IMR-90 (cell line): Measurements from ENCODE around the gene CCDC12. TPM values are rescaled to one million over a fixed set of nuclear protein-coding genes. Genes with fewer than 3 reads are reported as not detected.

Source experiments
- ATAC-seq: fragments of 200-7000 bp; cut with Tn5 transposase; 2 replicates; pipeline ENCODE4 v1.9.1; 2020; ENCODE audit warnings: low read depth, mild to moderate bottlenecking, moderate library complexity
- BruUV-seq: library from RNA; stranded (reverse); fragments of 400-500 nt; replicated peaks from 2 replicates; lab custom pipeline; 2021; lab: Mats Ljungman, UMichigan
- CTCF ChIA-PET: fragments of 300-600 bp; formaldehyde crosslinking; extraction: SDS; loops from one replicate; lab custom pipeline; 2021; ENCODE audit warnings: antibody characterized with exemption; lab: Yijun Ruan, JAX
- POLR2A ChIA-PET: fragments of 300-600 bp; sonication (Branson Sonifier 250); formaldehyde crosslinking; loops from one replicate; lab custom pipeline; 2022; ENCODE audit warnings: antibody characterized with exemption; ENCODE audit not compliant: unreplicated experiment; lab: Charles Lee
- DNase-seq: peaks from one replicate; pipeline ENCODE4 v3.0.0; 2013
- H2AFZ ChIP-seq: replicated peaks from 2 replicates; pipeline ENCODE3; 2013; ENCODE audit warnings: low read length, mild to moderate bottlenecking; ENCODE audit not compliant: poor library complexity
- H2AK5ac ChIP-seq: 2 replicates; pipeline ENCODE4 v1.6.1; 2013; ENCODE audit warnings: low read depth, low read length, inconsistent platforms
- H2AK9ac ChIP-seq: replicated peaks from 2 replicates; pipeline ENCODE3; 2013; ENCODE audit warnings: mild to moderate bottlenecking, low read depth, low read length, moderate library complexity; ENCODE audit not compliant: poor library complexity
- H2BK120ac ChIP-seq: 2 replicates; pipeline ENCODE4 v1.6.1; 2013; ENCODE audit warnings: low read depth, low read length, inconsistent platforms
- H2BK15ac ChIP-seq: 3 replicates; pipeline ENCODE4 v1.6.1; 2013; ENCODE audit warnings: low read depth, low read length, inconsistent platforms
- H2BK20ac ChIP-seq: 2 replicates; pipeline ENCODE4 v1.6.1; 2013; ENCODE audit warnings: low read depth, mild to moderate bottlenecking, inconsistent platforms, low read length, moderate library complexity
- H2BK5ac ChIP-seq: 2 replicates; pipeline ENCODE4 v1.6.1; 2013; ENCODE audit warnings: mild to moderate bottlenecking, low read depth, low read length, inconsistent platforms; ENCODE audit not compliant: poor library complexity, severe bottlenecking
- H3K14ac ChIP-seq: replicated peaks from 2 replicates; pipeline ENCODE4 v1.6.1; 2013; ENCODE audit warnings: low read depth, low read length, inconsistent platforms
- H3K18ac ChIP-seq: 2 replicates; pipeline ENCODE4 v1.6.1; 2013; ENCODE audit warnings: low read depth, low read length, control low read depth
- H3K23ac ChIP-seq: 2 replicates; pipeline ENCODE4 v1.6.1; 2013; ENCODE audit warnings: low read depth, low read length, inconsistent platforms
- H3K27ac ChIP-seq: 2 replicates; pipeline ENCODE4 v1.5.1; 2013; ENCODE audit warnings: mild to moderate bottlenecking, control low read depth, low read length; ENCODE audit not compliant: insufficient read depth
- H3K27me3 ChIP-seq: 2 replicates; pipeline ENCODE4 v1.6.1; 2013; ENCODE audit warnings: low read length; ENCODE audit not compliant: control insufficient read depth, insufficient read depth
- H3K36me3 ChIP-seq: 2 replicates; pipeline ENCODE4 v1.6.1; 2013; ENCODE audit warnings: low read length, mixed read lengths; ENCODE audit not compliant: control insufficient read depth, insufficient read depth
- H3K4ac ChIP-seq: 2 replicates; pipeline ENCODE4 v1.6.1; 2013; ENCODE audit warnings: low read depth, low read length, inconsistent platforms
- H3K4me1 ChIP-seq: 2 replicates; pipeline ENCODE4 v1.6.1; 2013; ENCODE audit warnings: low read length, mixed read lengths; ENCODE audit not compliant: control insufficient read depth, insufficient read depth
- H3K4me2 ChIP-seq: 2 replicates; pipeline ENCODE4 v1.6.1; 2013; ENCODE audit warnings: low read depth, mild to moderate bottlenecking, control low read depth, low read length, moderate library complexity
- H3K4me3 ChIP-seq: 2 replicates; pipeline ENCODE4 v1.5.1; 2013; ENCODE audit warnings: low read depth, mild to moderate bottlenecking, control low read depth, low read length, moderate library complexity; ENCODE audit not compliant: insufficient read depth
- H3K56ac ChIP-seq: 2 replicates; pipeline ENCODE4 v1.6.1; 2013; ENCODE audit warnings: low read length, inconsistent platforms; ENCODE audit not compliant: insufficient read depth; ENCODE audit errors: extremely low read depth
- H3K79me1 ChIP-seq, 2 experiments: 2 replicates each; pipeline ENCODE4 v1.6.1; 2013; ENCODE audit warnings: low read length in 2 of 2, inconsistent platforms in 1 of 2, low read depth in 1 of 2
- H3K9ac ChIP-seq: 2 replicates; pipeline ENCODE4 v1.6.1; 2013; ENCODE audit warnings: low read depth, low read length, control low read depth
- H3K9me1 ChIP-seq: 2 replicates; pipeline ENCODE4 v1.6.1; 2013; ENCODE audit warnings: low read length, inconsistent platforms; ENCODE audit not compliant: insufficient read depth
- H3K9me3 ChIP-seq: 2 replicates; pipeline ENCODE4 v1.6.1; 2013; ENCODE audit warnings: low read length; ENCODE audit not compliant: control insufficient read depth, insufficient read depth
- H4K20me1 ChIP-seq: 2 replicates; pipeline ENCODE4 v1.6.1; 2013; ENCODE audit warnings: low read length, inconsistent platforms; ENCODE audit not compliant: insufficient read depth
- H4K5ac ChIP-seq: 2 replicates; pipeline ENCODE4 v1.6.1; 2013; ENCODE audit warnings: mild to moderate bottlenecking, low read depth, low read length, control low read depth
- H4K8ac ChIP-seq, 2 experiments: 2 replicates each; pipeline ENCODE4 v1.6.1; 2013; ENCODE audit warnings: low read depth in 2 of 2, low read length in 2 of 2, control low read depth in 1 of 2, inconsistent platforms in 1 of 2
- H4K91ac ChIP-seq: 2 replicates; pipeline ENCODE4 v1.6.1; 2013; ENCODE audit warnings: low read depth, low read length, inconsistent platforms; ENCODE audit not compliant: insufficient read depth
- BHLHE40 ChIP-seq: fragments of 150-350 bp; IDR thresholded peaks from 2 replicates; pipeline ENCODE4 v1.6.1; 2016; ENCODE audit warnings: mild to moderate bottlenecking, low read depth, low read length
- CEBPB ChIP-seq: IDR thresholded peaks from 2 replicates; pipeline ENCODE4 v1.6.1; 2012; ENCODE audit warnings: low read depth, low read length, improper control_type of control experiment
- CHD1 ChIP-seq: IDR thresholded peaks from 2 replicates; pipeline ENCODE4 v1.6.1; 2012; ENCODE audit warnings: low read depth, low read length, improper control_type of control experiment
- CTCF ChIP-seq: conservative IDR thresholded peaks from 2 replicates; pipeline ENCODE4 v1.5.1; 2012; ENCODE audit warnings: mild to moderate bottlenecking, low read depth, low read length, improper control_type of control experiment
- ELK1 ChIP-seq: fragments of 150-350 bp; IDR thresholded peaks from 2 replicates; pipeline ENCODE4 v1.6.1; 2016; ENCODE audit warnings: low read depth, mild to moderate bottlenecking, low read length, moderate library complexity, borderline replicate concordance
- FOS ChIP-seq: fragments of 150-350 bp; IDR thresholded peaks from 2 replicates; pipeline ENCODE4 v1.6.1; 2016; ENCODE audit warnings: low read depth, low read length
- MAFK ChIP-seq: IDR thresholded peaks from 2 replicates; pipeline ENCODE4 v1.6.1; 2012; ENCODE audit warnings: low read depth, low read length, improper control_type of control experiment
- MAZ ChIP-seq: IDR thresholded peaks from 2 replicates; pipeline ENCODE4 v1.6.1; 2012; ENCODE audit warnings: low read depth, mild to moderate bottlenecking, low read length, improper control_type of control experiment, moderate library complexity, borderline replicate concordance
- MXI1 ChIP-seq: IDR thresholded peaks from 2 replicates; pipeline ENCODE4 v1.6.1; 2012; ENCODE audit warnings: low read depth, mild to moderate bottlenecking, low read length, moderate library complexity, borderline replicate concordance
- NFE2L2 ChIP-seq: fragments of 150-350 bp; IDR thresholded peaks from 2 replicates; pipeline ENCODE4 v1.6.1; 2016; ENCODE audit warnings: low read depth, mild to moderate bottlenecking, low read length
- POLR2A ChIP-seq: IDR thresholded peaks from 2 replicates; pipeline ENCODE4 v1.6.1; 2012; ENCODE audit warnings: mild to moderate bottlenecking, low read depth, low read length
- RAD21 ChIP-seq: IDR thresholded peaks from 2 replicates; pipeline ENCODE4 v1.6.1; 2012; ENCODE audit warnings: low read length, improper control_type of control experiment
- RFX5 ChIP-seq: IDR thresholded peaks from 2 replicates; pipeline ENCODE4 v1.8.0; 2012; ENCODE audit warnings: low read depth, mild to moderate bottlenecking, low read length, moderate library complexity
- SMC3 ChIP-seq: fragments of 150-350 bp; IDR thresholded peaks from 2 replicates; pipeline ENCODE4 v1.6.1; 2016; ENCODE audit warnings: low read depth, mild to moderate bottlenecking, antibody characterized with exemption, low read length, moderate library complexity
- USF2 ChIP-seq: fragments of 150-350 bp; IDR thresholded peaks from 2 replicates; pipeline ENCODE4 v1.6.1; 2017; ENCODE audit warnings: mild to moderate bottlenecking, antibody characterized with exemption, low read length, low read depth
- WGBS, 2 experiments: methylation state at CpG; one replicate each; pipeline versions ENCODE4 v1.1.5 to v1.1.7; 2013; ENCODE audit warnings: missing lambda C conversion rate in 2 of 2; ENCODE audit not compliant: insufficient read length in 1 of 2; ENCODE audit errors: extremely low coverage in 2 of 2; 5-methylcytosine and 5-hydroxymethylcytosine counted together
- dilution Hi-C: fragments of 300-500 bp; cut with HindIII; formaldehyde crosslinking; loops from one replicate; pipeline ENCODE4 v1.14.3; 2018; ENCODE audit warnings: low sequenced_read_pairs; ENCODE audit not compliant: unreplicated experiment
- in situ Hi-C: fragments of 300-500 bp; cut with MboI; formaldehyde crosslinking; loops from 3 replicates; pipeline ENCODE4 v1.14.3; 2019; ENCODE audit warnings: low sequenced_read_pairs, inconsistent platforms, mixed read lengths
- intact Hi-C: fragments of 100-400 bp; cut with micrococcal nuclease; formaldehyde crosslinking; loops from 2 replicates; pipeline ENCODE4 v1.10.0; 2022
- polyA plus RNA-seq, 3 experiments: library from polyadenylated mRNA; depleted of rRNA; stranded (reverse); fragments of >200 nt; gene quantifications; 2 replicates each; pipeline ENCODE4 v1.2.3, GENCODE V29; 2012; ENCODE audit warnings: low replicate concordance in 1 of 3
- total RNA-seq: library from RNA; depleted of rRNA; stranded (reverse); fragments of >200 nt; gene quantifications from 2 replicates; pipeline ENCODE4 v1.2.3, GENCODE V29; 2012

CCDC12 gene
- total and polyA plus RNA-seq, 2 of the 4 experiments (the other 2 are of a cell fraction): 15.2 to 35.1 TPM

- intact Hi-C loops: loop anchor here (5.0 kb wide), 1 partner anchor 421 kb away; no protein-coding TSS in a partner anchor
- Histone ChIP-seq H3K14ac (no peak overlapping the region), H4K8ac (no peak overlapping the region), H3K36me3 (no peaks in the 10 kb centered on the region), H2BK20ac (no peak overlapping the region), H2AK5ac (peak overlapping the region; percentile 27; the same call in 1 of the 2 replicates), H3K4ac (no peak overlapping the region), H3K9ac (no peak overlapping the region), H3K4me1 (peaks cover 4% of the 10 kb centered on the region; the same call in 1 of the 2 replicates), H3K23ac (no peak overlapping the region), H3K18ac (no peak overlapping the region), H3K56ac (no peak overlapping the region), H2AK9ac (no peak overlapping the region), H4K91ac (no peak overlapping the region), H2AFZ (peak overlapping the region; percentile 34), H2BK120ac (no peak overlapping the region), H3K79me1 (no peaks in the 10 kb centered on the region), H3K9me1 (peaks cover 5% of the 10 kb centered on the region; the same call in 1 of the 2 replicates), H4K20me1 (no peaks in the 10 kb centered on the region), H3K4me3 (no peak overlapping the region), H3K27ac (no peak overlapping the region), H3K9me3 (no peaks in the 10 kb centered on the region), H2BK5ac (no peak overlapping the region), H2BK15ac (no peak overlapping the region), H3K27me3 (peaks cover 2% of the 10 kb centered on the region; the same call in 1 of the 2 replicates), H3K4me2 (no peak overlapping the region), H4K5ac (no peak overlapping the region)
- WGBS, 2 experiments: 71% methylated on average over 11 of the region's 24 CpGs; no CpG with 5 or more reads in 1 of the 2 experiments
- CTCF ChIA-PET: no interaction called here
- dilution Hi-C loops: no loop called here
- no peak for ATAC-seq
- POLR2A ChIA-PET: no interaction called here
- peak; percentile 66 for DNase-seq
- in situ Hi-C loops: no loop called here
- BruUV-seq: no TSS peak
- TF ChIP-seq POLR2A: no peak
- TF ChIP-seq ELK1: no peak
- TF ChIP-seq CTCF: peak; percentile 38
- no peak for TF ChIP-seq CEBPB
- TF ChIP-seq RAD21: peak; percentile 41
- no peak for TF ChIP-seq MAZ
- no peak for TF ChIP-seq MXI1
- TF ChIP-seq CHD1: no peak
- no peak for TF ChIP-seq RFX5
- TF ChIP-seq USF2: no peak
- no peak for TF ChIP-seq MAFK
- no peak for TF ChIP-seq BHLHE40
- peak; percentile 19; the same call in 1 of the 2 replicates for TF ChIP-seq SMC3
- no peak for TF ChIP-seq NFE2L2
- TF ChIP-seq FOS: no peak
Observed at GRCh38 chr3:46908294-46908985, 68.1 kb downstream of the CCDC12 start.
